IPS-18c (cell line): ENCODE results near the gene TMEM215.
A peak's percentile ranks its signal among the peaks of the same experiment; 100 is the strongest.
"Not testable (repeated sequence)": the region's sequence is repeated elsewhere in the genome, so short reads cannot be mapped to it uniquely, and the experiment has no call there.

ENCODE experiments used
- H3K4me3 ChIP-seq: 2 replicates; pipeline ENCODE4 v1.7.0; 2013; ENCODE audit warnings: low read depth, mild to moderate bottlenecking, low read length, moderate library complexity; ENCODE audit not compliant: insufficient read depth
- H3K9me3 ChIP-seq: one replicate; pipeline ENCODE4 v1.6.1; 2013; ENCODE audit warnings: mild to moderate bottlenecking, low read length, moderate library complexity; ENCODE audit not compliant: control insufficient read depth, insufficient read depth

The TMEM215 gene

GRCh38 chr9:32783168-32783891 is at the start of gene TMEM215:
Gene TMEM215, plus strand, starts transcription at chr9:32783540. Its CDS starts 644 bp downstream, at chr9:32784184.
- H3K4me3 ChIP-seq, result peak within 1 kb of the TSS; percentile 62
- H3K9me3 ChIP-seq, result no peaks in the 10 kb centered on the region

- Histone ChIP-seq H3K4me3 (no peak overlapping the region), H3K9me3 (no peaks in the 10 kb centered on the region)
These were observed 47.9 kb upstream of the TMEM215 start for GRCh38 chr9:32735476-32735875.

GRCh38 chr9:32737378-32737777 is 46.0 kb upstream of the TMEM215 start:
- no peaks in the 10 kb centered on the region for H3K9me3 ChIP-seq

GRCh38 chr9:32738501-32739172 is 44.7 kb upstream of the TMEM215 start:
- Histone ChIP-seq H3K4me3 (no peak overlapping the region), H3K9me3 (no peaks in the 10 kb centered on the region)

More at GRCh38 chr9:32737378-32737777, 46.0 kb upstream of the TMEM215 start:
- no peak overlapping the region for H3K4me3 ChIP-seq

GRCh38 chr9:32741706-32742105 is 41.6 kb upstream of the TMEM215 start:
- no peak overlapping the region for H3K4me3 ChIP-seq
- H3K9me3 ChIP-seq, result no peaks in the 10 kb centered on the region

GRCh38 chr9:32742296-32742695 is 41.0 kb upstream of the TMEM215 start:
- H3K9me3 ChIP-seq, result no peaks in the 10 kb centered on the region
- H3K4me3 ChIP-seq, result no peak overlapping the region

GRCh38 chr9:32748013-32748412 is 35.3 kb upstream of the TMEM215 start:
- H3K4me3 ChIP-seq, result no peak overlapping the region

GRCh38 chr9:32755730-32756129 is 27.6 kb upstream of the TMEM215 start:
- Histone ChIP-seq H3K9me3 (no peaks in the 10 kb centered on the region), H3K4me3 (no peak overlapping the region)

More at GRCh38 chr9:32748013-32748412, 35.3 kb upstream of the TMEM215 start:
- no peaks in the 10 kb centered on the region for H3K9me3 ChIP-seq

- H3K9me3 ChIP-seq, result no peaks in the 10 kb centered on the region
These were observed 19.2 kb upstream of the TMEM215 start for GRCh38 chr9:32764139-32764538.

GRCh38 chr9:32775283-32775682 is 8.1 kb upstream of the TMEM215 start:
- Histone ChIP-seq H3K9me3 (no peaks in the 10 kb centered on the region), H3K4me3 (no peak overlapping the region)

More at GRCh38 chr9:32764139-32764538, 19.2 kb upstream of the TMEM215 start:
- H3K4me3 ChIP-seq, result no peak overlapping the region

GRCh38 chr9:32776201-32776600 is 7.1 kb upstream of the TMEM215 start:
- no peak overlapping the region for H3K4me3 ChIP-seq
- no peaks in the 10 kb centered on the region for H3K9me3 ChIP-seq

- H3K4me3 ChIP-seq, result peak overlapping the region; percentile 62
These were observed 718 bp upstream of the TMEM215 start for GRCh38 chr9:32782476-32783167.

GRCh38 chr9:32787816-32788215 is 4.5 kb downstream of the TMEM215 start:
- H3K4me3 ChIP-seq, result no peak overlapping the region
- H3K9me3 ChIP-seq, result no peaks in the 10 kb centered on the region

More at GRCh38 chr9:32782476-32783167, 718 bp upstream of the TMEM215 start:
- H3K9me3 ChIP-seq, result no peaks in the 10 kb centered on the region

GRCh38 chr9:32796015-32796414 is 12.7 kb downstream of the TMEM215 start:
- H3K9me3 ChIP-seq, H3K4me3 ChIP-seq: not testable (repeated sequence)

- Histone ChIP-seq H3K9me3 (no peaks in the 10 kb centered on the region), H3K4me3 (no peak overlapping the region)
These were observed 18.2 kb downstream of the TMEM215 start for GRCh38 chr9:32801530-32801929.

GRCh38 chr9:32807217-32807616 is 23.9 kb downstream of the TMEM215 start:
- Histone ChIP-seq H3K9me3 (no peaks in the 10 kb centered on the region), H3K4me3 (no peak overlapping the region)

- no peak overlapping the region for H3K4me3 ChIP-seq
- H3K9me3 ChIP-seq, result no peaks in the 10 kb centered on the region
These were observed 27.9 kb downstream of the TMEM215 start for GRCh38 chr9:32811246-32811645.

GRCh38 chr9:32820322-32820721 is 37.0 kb downstream of the TMEM215 start:
- H3K9me3 ChIP-seq, result no peaks in the 10 kb centered on the region
- no peak overlapping the region for H3K4me3 ChIP-seq
